Esophagus squamous epithelium (tissue), 4 donors: Measurements from ENCODE around the gene PLIN5.

Experiments
- POLR2A ChIP-seq, 4 donors: fragments of 450-650 bp; IDR thresholded peaks; one replicate each; pipeline ENCODE4 v1.6.1; 2017; ENCODE audit warnings: antibody characterized with exemption in 4 of 4, mild to moderate bottlenecking in 4 of 4, moderate library complexity in 3 of 4
- TF ChIP-seq, protein P1 (sequence below), 6 experiments: fragments of 450-650 bp in 4 of 6; fragments of 200-600 bp in 2 of 6; sonication (generic) in 2 of 6; IDR thresholded peaks; one replicate each; pipeline ENCODE4 v1.5.1; 2016 to 2019; ENCODE audit warnings: antibody characterized with exemption in 6 of 6, mild to moderate bottlenecking in 4 of 6, moderate library complexity in 4 of 6

DNA sequence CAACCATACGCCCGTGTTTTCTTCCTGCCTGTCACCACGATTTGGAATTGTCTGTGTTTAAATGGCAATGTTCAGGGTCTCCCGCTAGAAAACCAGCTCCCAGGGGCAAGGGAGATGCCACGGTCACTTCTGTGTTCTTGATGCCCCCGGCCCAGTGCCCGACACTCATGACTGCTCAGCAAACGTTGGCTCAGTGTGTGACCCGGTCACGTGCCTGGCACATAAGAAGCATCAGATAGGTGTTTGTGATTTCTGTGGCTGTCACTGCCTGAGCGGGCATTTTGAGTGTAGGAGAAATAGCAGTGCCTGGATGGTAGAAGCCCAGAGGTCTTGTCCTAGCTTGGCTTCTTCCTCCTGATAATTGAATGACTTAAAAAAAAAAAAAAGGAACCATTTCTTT, 47.5 kb downstream of the PLIN5 start:
- TF ChIP-seq, protein P1, sequence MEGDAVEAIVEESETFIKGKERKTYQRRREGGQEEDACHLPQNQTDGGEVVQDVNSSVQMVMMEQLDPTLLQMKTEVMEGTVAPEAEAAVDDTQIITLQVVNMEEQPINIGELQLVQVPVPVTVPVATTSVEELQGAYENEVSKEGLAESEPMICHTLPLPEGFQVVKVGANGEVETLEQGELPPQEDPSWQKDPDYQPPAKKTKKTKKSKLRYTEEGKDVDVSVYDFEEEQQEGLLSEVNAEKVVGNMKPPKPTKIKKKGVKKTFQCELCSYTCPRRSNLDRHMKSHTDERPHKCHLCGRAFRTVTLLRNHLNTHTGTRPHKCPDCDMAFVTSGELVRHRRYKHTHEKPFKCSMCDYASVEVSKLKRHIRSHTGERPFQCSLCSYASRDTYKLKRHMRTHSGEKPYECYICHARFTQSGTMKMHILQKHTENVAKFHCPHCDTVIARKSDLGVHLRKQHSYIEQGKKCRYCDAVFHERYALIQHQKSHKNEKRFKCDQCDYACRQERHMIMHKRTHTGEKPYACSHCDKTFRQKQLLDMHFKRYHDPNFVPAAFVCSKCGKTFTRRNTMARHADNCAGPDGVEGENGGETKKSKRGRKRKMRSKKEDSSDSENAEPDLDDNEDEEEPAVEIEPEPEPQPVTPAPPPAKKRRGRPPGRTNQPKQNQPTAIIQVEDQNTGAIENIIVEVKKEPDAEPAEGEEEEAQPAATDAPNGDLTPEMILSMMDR (IDR thresholded peaks at IDR 0.05): no peak
- no peak for TF ChIP-seq POLR2A (IDR thresholded peaks at IDR 0.05)
